Measurements from ENCODE around the gene RCBTB2. TPM values are rescaled to one million over a fixed set of nuclear protein-coding genes. Genes with fewer than 3 reads are reported as not detected.
A peak's percentile ranks its signal among the peaks of the same experiment; 100 is the strongest.

Gene RCBTB2
- total and polyA plus RNA-seq, 5 donors from 2014 or later, result 21.8 to 32.5 (median 24.3) TPM

- no peak for ATAC-seq (ENCODE audit: low read depth in 2 of 2)
- no peak overlapping the region for H3K4me3 Mint-ChIP-seq
- H3K4me1 Mint-ChIP-seq, result peaks cover 0 to 4% (median 3%) of the 10 kb centered on the region in 4 donors
- no peak overlapping the region for H3K27ac Mint-ChIP-seq
- Histone ChIP-seq H3K27ac (ENCODE audit: insufficient read depth, low read length, poor library complexity, severe bottlenecking) (no peak overlapping the region), H3K4me3 (ENCODE audit: low read depth, low read length) (no peak overlapping the region), H3K27me3 (ENCODE audit: control insufficient read depth, insufficient read depth, low read length) (no peaks in the 10 kb centered on the region), H3K4me1 (ENCODE audit: control insufficient read depth, insufficient read depth, low read length, poor library complexity, severe bottlenecking) (no peaks in the 10 kb centered on the region), H3K36me3 (ENCODE audit: control insufficient read depth, insufficient read depth, low read length) (no peaks in the 10 kb centered on the region), H3K9me3 (ENCODE audit: control insufficient read depth in 2 of 2, low read length in 2 of 2) (peaks cover 6 to 20% of the 10 kb centered on the region in 2 experiments)
- peaks cover 8% of the 10 kb centered on the region for H3K27me3 Mint-ChIP-seq
- peaks cover 0 to 12% (median 5%) of the 10 kb centered on the region in 7 donors for H3K9me3 Mint-ChIP-seq
- H3K36me3 Mint-ChIP-seq, result no peaks in the 10 kb centered on the region
- no peak for DNase-seq
Observed at GRCh38 chr13:48547663-48548092, 14.8 kb upstream of the RCBTB2 start.

- H3K4me1 Mint-ChIP-seq, result peaks cover 0 to 4% (median 4%) of the 10 kb centered on the region in 4 donors
- Histone ChIP-seq H3K27ac (ENCODE audit: insufficient read depth, low read length, poor library complexity, severe bottlenecking) (no peak overlapping the region), H3K9me3 (ENCODE audit: control insufficient read depth in 2 of 2, low read length in 2 of 2) (peaks cover 0 to 2% of the 10 kb centered on the region in 2 experiments), H3K36me3 (ENCODE audit: control insufficient read depth, insufficient read depth, low read length) (no peaks in the 10 kb centered on the region), H3K4me3 (ENCODE audit: low read depth, low read length) (no peak overlapping the region), H3K4me1 (ENCODE audit: control insufficient read depth, insufficient read depth, low read length, poor library complexity, severe bottlenecking) (no peaks in the 10 kb centered on the region), H3K27me3 (ENCODE audit: control insufficient read depth, insufficient read depth, low read length) (no peaks in the 10 kb centered on the region)
- H3K9me3 Mint-ChIP-seq, result peaks cover 0 to 8% (median 2%) of the 10 kb centered on the region in 7 donors
- H3K4me3 Mint-ChIP-seq, result no peak overlapping the region
- H3K27me3 Mint-ChIP-seq, result peaks cover 4% of the 10 kb centered on the region
- H3K27ac Mint-ChIP-seq, result no peak overlapping the region
- no peaks in the 10 kb centered on the region for H3K36me3 Mint-ChIP-seq
- ATAC-seq (ENCODE audit: low read depth in 2 of 2) (no peak), DNase-seq (no peak)
Observed at GRCh38 chr13:48545608-48546007, 12.7 kb upstream of the RCBTB2 start.

- Histone ChIP-seq H3K27me3 (ENCODE audit: control insufficient read depth, insufficient read depth, low read length) (no peaks in the 10 kb centered on the region), H3K9me3 (ENCODE audit: control insufficient read depth in 2 of 2, low read length in 2 of 2) (no peaks in the 10 kb centered on the region), H3K4me1 (ENCODE audit: control insufficient read depth, insufficient read depth, low read length, poor library complexity, severe bottlenecking) (no peaks in the 10 kb centered on the region), H3K4me3 (ENCODE audit: low read depth, low read length) (no peak overlapping the region), H3K27ac (ENCODE audit: insufficient read depth, low read length, poor library complexity, severe bottlenecking) (no peak overlapping the region), H3K36me3 (ENCODE audit: control insufficient read depth, insufficient read depth, low read length) (no peaks in the 10 kb centered on the region)
- peaks cover 0 to 4% (median 0%) of the 10 kb centered on the region in 7 donors for H3K9me3 Mint-ChIP-seq
- H3K36me3 Mint-ChIP-seq, result no peaks in the 10 kb centered on the region
- peaks cover 0 to 4% (median 0%) of the 10 kb centered on the region in 4 donors for H3K4me1 Mint-ChIP-seq
- no peak overlapping the region for H3K27ac Mint-ChIP-seq
- ATAC-seq (ENCODE audit: low read depth in 2 of 2) (no peak), DNase-seq (no peak)
- peaks cover 7% of the 10 kb centered on the region for H3K27me3 Mint-ChIP-seq
- H3K4me3 Mint-ChIP-seq, result no peak overlapping the region
Observed at GRCh38 chr13:48542581-48543341, 9.9 kb upstream of the RCBTB2 start.

GRCh38 chr13:48542138-48542537 is 9.3 kb upstream of the RCBTB2 start:
- H3K36me3 ChIP-seq (ENCODE audit: control insufficient read depth, insufficient read depth, low read length), result no peaks in the 10 kb centered on the region
- no peaks in the 10 kb centered on the region for H3K27me3 ChIP-seq (ENCODE audit: control insufficient read depth, insufficient read depth, low read length)
- Mint-ChIP-seq H3K27ac (no peak overlapping the region), H3K9me3 (peaks cover 0 to 4% (median 0%) of the 10 kb centered on the region in 7 donors), H3K4me3 (no peak overlapping the region), H3K4me1 (peaks cover 0 to 4% (median 0%) of the 10 kb centered on the region in 4 donors), H3K36me3 (no peaks in the 10 kb centered on the region), H3K27me3 (peaks cover 9% of the 10 kb centered on the region)
- H3K4me3 ChIP-seq (ENCODE audit: low read depth, low read length), result no peak overlapping the region
- no peak for DNase-seq
- no peaks in the 10 kb centered on the region for H3K9me3 ChIP-seq (ENCODE audit: control insufficient read depth in 2 of 2, low read length in 2 of 2)
- no peak overlapping the region for H3K27ac ChIP-seq (ENCODE audit: insufficient read depth, low read length, poor library complexity, severe bottlenecking)
- no peak for ATAC-seq (ENCODE audit: low read depth in 2 of 2)
- no peaks in the 10 kb centered on the region for H3K4me1 ChIP-seq (ENCODE audit: control insufficient read depth, insufficient read depth, low read length, poor library complexity, severe bottlenecking)

- Mint-ChIP-seq H3K4me1 (peaks cover 0 to 4% (median 2%) of the 10 kb centered on the region in 4 donors), H3K27me3 (peaks cover 9% of the 10 kb centered on the region), H3K27ac (no peak overlapping the region), H3K4me3 (no peak overlapping the region), H3K9me3 (peaks cover 0 to 11% (median 0%) of the 10 kb centered on the region in 7 donors), H3K36me3 (no peaks in the 10 kb centered on the region)
- Histone ChIP-seq H3K27me3 (ENCODE audit: control insufficient read depth, insufficient read depth, low read length) (no peaks in the 10 kb centered on the region), H3K36me3 (ENCODE audit: control insufficient read depth, insufficient read depth, low read length) (no peaks in the 10 kb centered on the region), H3K27ac (ENCODE audit: insufficient read depth, low read length, poor library complexity, severe bottlenecking) (no peak overlapping the region), H3K4me3 (ENCODE audit: low read depth, low read length) (no peak overlapping the region), H3K9me3 (ENCODE audit: control insufficient read depth in 2 of 2, low read length in 2 of 2) (no peaks in the 10 kb centered on the region), H3K4me1 (ENCODE audit: control insufficient read depth, insufficient read depth, low read length, poor library complexity, severe bottlenecking) (no peaks in the 10 kb centered on the region)
- ATAC-seq (ENCODE audit: low read depth in 2 of 2) (no peak), DNase-seq (no peak)
Observed at GRCh38 chr13:48539550-48539949, 6.7 kb upstream of the RCBTB2 start.

- no peaks in the 10 kb centered on the region for H3K9me3 ChIP-seq (ENCODE audit: control insufficient read depth in 2 of 2, low read length in 2 of 2)
- peaks cover 17% of the 10 kb centered on the region for H3K4me1 ChIP-seq (ENCODE audit: control insufficient read depth, insufficient read depth, low read length, poor library complexity, severe bottlenecking)
- H3K36me3 Mint-ChIP-seq, result no peaks in the 10 kb centered on the region
- H3K27me3 Mint-ChIP-seq, result peaks cover 18% of the 10 kb centered on the region
- no peak for ATAC-seq (ENCODE audit: low read depth in 2 of 2)
- peaks cover 0 to 11% (median 0%) of the 10 kb centered on the region in 7 donors for H3K9me3 Mint-ChIP-seq
- H3K4me3 Mint-ChIP-seq, result peak overlapping the region in 2 of 4 donors; percentile 21 to 90
- no peak overlapping the region for H3K27ac Mint-ChIP-seq
- H3K4me3 ChIP-seq (ENCODE audit: low read depth, low read length), result no peak overlapping the region
- DNase-seq, result no peak
- H3K27me3 ChIP-seq (ENCODE audit: control insufficient read depth, insufficient read depth, low read length), result no peaks in the 10 kb centered on the region
- H3K4me1 Mint-ChIP-seq, result peaks cover 10 to 15% (median 13%) of the 10 kb centered on the region in 4 donors
- no peak overlapping the region for H3K27ac ChIP-seq (ENCODE audit: insufficient read depth, low read length, poor library complexity, severe bottlenecking)
- no peaks in the 10 kb centered on the region for H3K36me3 ChIP-seq (ENCODE audit: control insufficient read depth, insufficient read depth, low read length)
Observed at GRCh38 chr13:48536621-48537250, 3.9 kb upstream of the RCBTB2 start.

GRCh38 chr13:48535766-48536165 is 2.9 kb upstream of the RCBTB2 start:
- ATAC-seq (ENCODE audit: low read depth in 2 of 2), result no peak
- H3K4me3 Mint-ChIP-seq, result peak overlapping the region in 1 of 4 donors; percentile 40
- Histone ChIP-seq H3K27me3 (ENCODE audit: control insufficient read depth, insufficient read depth, low read length) (no peaks in the 10 kb centered on the region), H3K4me1 (ENCODE audit: control insufficient read depth, insufficient read depth, low read length, poor library complexity, severe bottlenecking) (peaks cover 25% of the 10 kb centered on the region), H3K4me3 (ENCODE audit: low read depth, low read length) (no peak overlapping the region), H3K9me3 (ENCODE audit: control insufficient read depth in 2 of 2, low read length in 2 of 2) (no peaks in the 10 kb centered on the region), H3K36me3 (ENCODE audit: control insufficient read depth, insufficient read depth, low read length) (no peaks in the 10 kb centered on the region), H3K27ac (ENCODE audit: insufficient read depth, low read length, poor library complexity, severe bottlenecking) (no peak overlapping the region)
- H3K36me3 Mint-ChIP-seq, result no peaks in the 10 kb centered on the region
- H3K4me1 Mint-ChIP-seq, result peaks cover 18 to 24% (median 22%) of the 10 kb centered on the region in 4 donors
- no peak for DNase-seq
- H3K9me3 Mint-ChIP-seq, result peaks cover 0 to 11% (median 0%) of the 10 kb centered on the region in 7 donors
- peaks cover 18% of the 10 kb centered on the region for H3K27me3 Mint-ChIP-seq
- peak overlapping the region in 1 of 3 donors; percentile 14 for H3K27ac Mint-ChIP-seq
